Endothelial cell of umbilical vein (primary cell): ENCODE results near the gene C15orf39. TPM values are rescaled to one million over a fixed set of nuclear protein-coding genes. Genes with fewer than 3 reads are reported as not detected.

ENCODE experiments used
- BruUV-seq: library from RNA; stranded (reverse); fragments of 400-500 nt; replicated peaks from 2 replicates; lab custom pipeline; 2021; lab: Mats Ljungman, UMichigan
- CTCF ChIA-PET: fragments of 300-600, 350-600 bp; sonication (Branson Sonifier 250); formaldehyde crosslinking; loops from one replicate; lab custom pipeline; 2021; ENCODE audit warnings: antibody characterized with exemption, inconsistent platforms; lab: Charles Lee
- POLR2A ChIA-PET: fragments of 300-600, 350-600 bp; sonication (Branson Sonifier 250); formaldehyde crosslinking; loops from one replicate; lab custom pipeline; 2021; ENCODE audit warnings: antibody characterized with exemption, inconsistent platforms; lab: Charles Lee
- DNase-seq: peaks from one replicate; pipeline ENCODE4 v3.0.0-alpha.2; 2011; ENCODE audit warnings: low read depth, low spot score
- FAIRE-seq: peaks from 2 replicates; lab custom pipeline; 2011; peaks lifted over from hg19 to GRCh38; lab: Jason Lieb, UNC
- H2AFZ ChIP-seq: 2 replicates; pipeline ENCODE4 v1.6.0; 2012; ENCODE audit warnings: low read depth, low read length, control low read depth, inconsistent platforms
- H3K27ac ChIP-seq: 2 replicates; pipeline ENCODE4 v1.5.1; 2011; ENCODE audit warnings: low read depth, mild to moderate bottlenecking, control low read depth, low read length, moderate library complexity; ENCODE audit not compliant: insufficient read depth
- H3K27me3 ChIP-seq, 2 experiments: 2 replicates each; pipeline versions ENCODE4 v1.6.0 to v1.6.1; 2011; ENCODE audit warnings: low read length in 2 of 2, mixed read lengths in 1 of 2; ENCODE audit not compliant: control insufficient read depth in 2 of 2, insufficient read depth in 2 of 2
- H3K36me3 ChIP-seq, 2 experiments: 2 replicates in 1 of 2; 3 replicates in 1 of 2; pipeline ENCODE4 v1.5.1; 2011; ENCODE audit warnings: low read length in 2 of 2, mild to moderate bottlenecking in 1 of 2, moderate library complexity in 1 of 2; ENCODE audit not compliant: control insufficient read depth in 2 of 2, insufficient read depth in 2 of 2; ENCODE audit errors: extremely low read depth in 1 of 2
- H3K4me1 ChIP-seq: 3 replicates; pipeline ENCODE4 v1.5.1; 2011; ENCODE audit warnings: mild to moderate bottlenecking, low read length; ENCODE audit not compliant: control insufficient read depth, insufficient read depth; ENCODE audit errors: extremely low read depth
- H3K4me2 ChIP-seq: 2 replicates; pipeline ENCODE4 v1.6.1; 2011; ENCODE audit warnings: low read length, control low read depth, mixed read lengths; ENCODE audit not compliant: insufficient read depth
- H3K4me3 ChIP-seq, 3 experiments: fragments of 200-600 bp in 1 of 3; sonication (generic), shearing (Covaris generic) in 1 of 3; replicated peaks in 1 of 3; 2 replicates each; pipeline ENCODE4 v1.5.1; 2011 to 2016; ENCODE audit warnings: control low read depth in 3 of 3, low read length in 3 of 3, mild to moderate bottlenecking in 2 of 3, inconsistent platforms in 1 of 3, low read depth in 1 of 3, moderate library complexity in 1 of 3; ENCODE audit not compliant: insufficient read depth in 1 of 3
- H3K79me2 ChIP-seq: 2 replicates; pipeline ENCODE4 v1.6.0; 2012; ENCODE audit warnings: low read length, inconsistent platforms; ENCODE audit not compliant: control insufficient read depth, insufficient read depth
- H3K9ac ChIP-seq: replicated peaks from 2 replicates; pipeline ENCODE3; 2011; ENCODE audit warnings: low read length, control low read depth; ENCODE audit not compliant: insufficient read depth; ENCODE audit errors: extremely low read depth
- H3K9me1 ChIP-seq: replicated peaks from 3 replicates; pipeline ENCODE4 v1.6.0; 2011; ENCODE audit warnings: mild to moderate bottlenecking, low read length; ENCODE audit not compliant: control insufficient read depth, insufficient read depth; ENCODE audit errors: extremely low read depth
- H3K9me3 ChIP-seq: replicated peaks from 2 replicates; pipeline ENCODE4 v1.5.1; 2012; ENCODE audit warnings: low read length, inconsistent platforms; ENCODE audit not compliant: control insufficient read depth, insufficient read depth
- H4K20me1 ChIP-seq: replicated peaks from 2 replicates; pipeline ENCODE3; 2011; ENCODE audit warnings: mild to moderate bottlenecking, low read length; ENCODE audit not compliant: control insufficient read depth, insufficient read depth; ENCODE audit errors: extremely low read depth
- EZH2 ChIP-seq: IDR thresholded peaks from 2 replicates; pipeline ENCODE4 v1.6.1; 2012; ENCODE audit warnings: borderline replicate concordance, low read depth, mild to moderate bottlenecking, moderate library complexity, low read length, inconsistent platforms; ENCODE audit not compliant: severe bottlenecking
- FOS ChIP-seq: IDR thresholded peaks from 2 replicates; pipeline ENCODE4 v1.6.1; 2011; ENCODE audit warnings: mild to moderate bottlenecking, low read length, moderate library complexity, borderline replicate concordance; ENCODE audit not compliant: insufficient read depth
- GATA2 ChIP-seq: IDR thresholded peaks from 2 replicates; pipeline ENCODE4 v1.7.0; 2011; ENCODE audit warnings: low read depth, mild to moderate bottlenecking, moderate library complexity, mixed read lengths, low read length; ENCODE audit not compliant: insufficient read length, insufficient read depth
- JUN ChIP-seq: IDR thresholded peaks from 2 replicates; pipeline ENCODE4 v1.6.1; 2011; ENCODE audit warnings: borderline replicate concordance, low read depth; ENCODE audit not compliant: insufficient read length, insufficient read depth
- MYC ChIP-seq: IDR thresholded peaks from one replicate; pipeline ENCODE4 v1.6.1; 2011; ENCODE audit warnings: mild to moderate bottlenecking, low read depth, low read length
- POLR2A ChIP-seq: IDR thresholded peaks from 2 replicates; pipeline ENCODE4 v1.6.1; 2012; ENCODE audit warnings: low read depth, mild to moderate bottlenecking, control low read depth, low read length
- POLR2AphosphoS5 ChIP-seq: IDR thresholded peaks from 2 replicates; pipeline ENCODE4 v1.6.1; 2012; ENCODE audit warnings: low read depth, mild to moderate bottlenecking, control low read depth, low read length, moderate library complexity; ENCODE audit not compliant: insufficient read depth
- dilution Hi-C: fragments of 300-500 bp; cut with MboI; formaldehyde crosslinking; loops from one replicate; pipeline ENCODE4 v1.15.0; 2019; ENCODE audit warnings: low sequenced_read_pairs; ENCODE audit not compliant: extremely low pct_ligation_motif_present
- intact Hi-C: fragments of 100-400 bp; cut with micrococcal nuclease; formaldehyde crosslinking; loops from one replicate; pipeline ENCODE4 v1.10.0; 2022
- polyA plus RNA-seq, 4 experiments: library from polyadenylated mRNA; depleted of rRNA in 3 of 4; stranded (reverse) in 3 of 4; unstranded in 1 of 4; fragments of >200 nt; gene quantifications; 2 replicates each; pipeline versions ENCODE4 v1.2.1 to v1.2.3, GENCODE V29; 2011 to 2012; ENCODE audit warnings: missing spikeins in 1 of 4
- total RNA-seq: library from RNA; stranded (reverse); gene quantifications from 2 replicates; pipeline ENCODE4 v1.2.3, GENCODE V29; 2021
- TF ChIP-seq, protein P1 (sequence below), 2 donors: IDR thresholded peaks; 1 replicate in 1 of 2; 2 replicates in 1 of 2; pipeline ENCODE4 v1.5.1; 2011; ENCODE audit warnings: low read length in 2 of 2, mild to moderate bottlenecking in 2 of 2, moderate library complexity in 2 of 2, control low read depth in 1 of 2, inconsistent platforms in 1 of 2, low read depth in 1 of 2; ENCODE audit not compliant: insufficient read depth in 1 of 2; ENCODE audit errors: extremely low read depth in 1 of 2
- TF ChIP-seq, protein P2 (sequence below): IDR thresholded peaks from 2 replicates; pipeline ENCODE4 v1.6.1; 2011; ENCODE audit not compliant: insufficient read depth, insufficient read length

C15orf39 gene
- total and polyA plus RNA-seq, 2 donors (not counting 3 experiments of a cell fraction or from before 2014, with no cell fraction given): 14.8 to 36.1 TPM

DNA sequence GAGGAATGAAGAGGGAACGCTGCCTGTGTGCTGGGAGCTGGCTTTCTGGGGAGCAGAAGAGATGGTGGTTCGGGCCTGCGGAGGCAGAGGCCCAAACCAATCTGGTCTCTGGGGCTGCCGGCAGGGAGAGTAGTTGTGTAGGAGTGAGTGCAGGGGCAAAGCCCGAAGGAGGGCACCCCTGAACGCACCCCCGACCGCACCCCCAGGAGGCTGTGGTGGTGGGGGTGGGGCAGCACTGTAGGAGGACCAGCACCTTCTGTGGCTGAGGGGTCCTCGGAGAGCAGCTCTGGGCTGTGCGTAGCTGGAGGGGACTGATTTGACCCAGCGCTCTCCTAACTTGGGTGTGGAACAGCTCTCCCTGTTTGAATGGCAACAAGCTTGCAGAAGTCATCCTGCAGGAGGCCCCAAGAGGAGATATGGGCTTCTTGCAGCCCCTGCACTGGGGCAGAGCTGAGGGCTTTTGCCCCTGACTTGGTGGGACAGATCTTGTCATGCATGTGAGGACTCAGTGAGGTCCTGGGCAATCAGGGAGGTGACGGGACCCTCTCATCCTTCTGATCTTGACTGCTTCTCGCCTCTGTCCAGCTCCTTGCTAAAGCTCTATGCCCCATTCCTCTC is 26.1 kb downstream of the C15orf39 start:
- Histone ChIP-seq H2AFZ (no peak overlapping the region), H3K9me1 (no peaks in the 10 kb centered on the region), H3K4me3 (no peak overlapping the region), H3K27me3 (peaks cover 1 to 3% of the 10 kb centered on the region in 2 experiments), H3K4me1 (no peaks in the 10 kb centered on the region), H3K36me3 (no peaks in the 10 kb centered on the region), H3K79me2 (no peaks in the 10 kb centered on the region), H3K9me3 (no peaks in the 10 kb centered on the region), H4K20me1 (no peaks in the 10 kb centered on the region), H3K27ac (no peak overlapping the region), H3K9ac (no peak overlapping the region), H3K4me2 (no peak overlapping the region)
- POLR2A ChIA-PET: no interaction called here
- intact Hi-C loops: no loop called here
- TF ChIP-seq GATA2: no peak
- TF ChIP-seq JUN: no peak
- no peak for TF ChIP-seq FOS
- no peak for TF ChIP-seq POLR2A
- TF ChIP-seq EZH2: no peak
- TF ChIP-seq, protein P1, sequence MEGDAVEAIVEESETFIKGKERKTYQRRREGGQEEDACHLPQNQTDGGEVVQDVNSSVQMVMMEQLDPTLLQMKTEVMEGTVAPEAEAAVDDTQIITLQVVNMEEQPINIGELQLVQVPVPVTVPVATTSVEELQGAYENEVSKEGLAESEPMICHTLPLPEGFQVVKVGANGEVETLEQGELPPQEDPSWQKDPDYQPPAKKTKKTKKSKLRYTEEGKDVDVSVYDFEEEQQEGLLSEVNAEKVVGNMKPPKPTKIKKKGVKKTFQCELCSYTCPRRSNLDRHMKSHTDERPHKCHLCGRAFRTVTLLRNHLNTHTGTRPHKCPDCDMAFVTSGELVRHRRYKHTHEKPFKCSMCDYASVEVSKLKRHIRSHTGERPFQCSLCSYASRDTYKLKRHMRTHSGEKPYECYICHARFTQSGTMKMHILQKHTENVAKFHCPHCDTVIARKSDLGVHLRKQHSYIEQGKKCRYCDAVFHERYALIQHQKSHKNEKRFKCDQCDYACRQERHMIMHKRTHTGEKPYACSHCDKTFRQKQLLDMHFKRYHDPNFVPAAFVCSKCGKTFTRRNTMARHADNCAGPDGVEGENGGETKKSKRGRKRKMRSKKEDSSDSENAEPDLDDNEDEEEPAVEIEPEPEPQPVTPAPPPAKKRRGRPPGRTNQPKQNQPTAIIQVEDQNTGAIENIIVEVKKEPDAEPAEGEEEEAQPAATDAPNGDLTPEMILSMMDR (IDR thresholded peaks at IDR 0.05; ENCODE audit: extremely low read depth in 1 of 2, insufficient read depth in 1 of 2, low read depth in 1 of 2, low read length in 2 of 2): no peak
- no peak for TF ChIP-seq MYC
- TF ChIP-seq, protein P2, sequence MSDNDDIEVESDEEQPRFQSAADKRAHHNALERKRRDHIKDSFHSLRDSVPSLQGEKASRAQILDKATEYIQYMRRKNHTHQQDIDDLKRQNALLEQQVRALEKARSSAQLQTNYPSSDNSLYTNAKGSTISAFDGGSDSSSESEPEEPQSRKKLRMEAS: no peak
- TF ChIP-seq POLR2AphosphoS5: no peak
- no TSS peak for BruUV-seq
- no peak for FAIRE-seq
- CTCF ChIA-PET: no interaction called here
- DNase-seq: no peak
- dilution Hi-C loops: no loop called here
